AG09309 (cell line): ENCODE measurements around the gene PTPRC.

Source experiments
- DNase-seq: peaks from one replicate; pipeline ENCODE4 v3.0.0-alpha.2; 2010; ENCODE audit warnings: low read depth
- H3K4me3 ChIP-seq: 2 replicates; pipeline ENCODE4 v1.5.1; 2011; ENCODE audit warnings: mild to moderate bottlenecking, low read depth, low read length, moderate library complexity; ENCODE audit not compliant: control insufficient read depth
- TF ChIP-seq, protein P1 (sequence below): IDR thresholded peaks from 2 replicates; pipeline ENCODE4 v1.5.1; 2011; ENCODE audit warnings: mild to moderate bottlenecking, low read depth, low read length, inconsistent platforms; ENCODE audit not compliant: insufficient read depth, control insufficient read depth; ENCODE audit errors: missing control alignments

The PTPRC gene

DNA sequence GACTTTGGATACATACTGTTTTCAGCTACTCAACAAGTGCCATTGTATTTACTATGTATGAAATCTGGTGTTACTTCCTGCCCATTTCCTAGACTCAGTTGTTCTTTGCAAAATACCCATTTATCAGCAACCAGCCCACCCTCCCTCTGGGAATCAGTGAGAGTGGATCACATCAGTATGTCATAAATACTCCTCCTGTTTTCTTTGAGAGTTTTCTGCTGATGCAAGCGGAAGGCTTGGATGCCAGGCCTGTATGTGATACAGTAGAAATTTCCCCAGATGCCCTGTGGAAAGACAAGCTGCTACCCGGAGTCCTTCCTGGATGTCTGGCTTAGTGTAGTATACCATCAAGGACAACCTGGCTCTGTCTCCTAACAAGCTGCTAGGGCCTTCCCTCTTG lies 2.4 kb upstream of the PTPRC start:
- no peak for DNase-seq
- TF ChIP-seq, protein P1, sequence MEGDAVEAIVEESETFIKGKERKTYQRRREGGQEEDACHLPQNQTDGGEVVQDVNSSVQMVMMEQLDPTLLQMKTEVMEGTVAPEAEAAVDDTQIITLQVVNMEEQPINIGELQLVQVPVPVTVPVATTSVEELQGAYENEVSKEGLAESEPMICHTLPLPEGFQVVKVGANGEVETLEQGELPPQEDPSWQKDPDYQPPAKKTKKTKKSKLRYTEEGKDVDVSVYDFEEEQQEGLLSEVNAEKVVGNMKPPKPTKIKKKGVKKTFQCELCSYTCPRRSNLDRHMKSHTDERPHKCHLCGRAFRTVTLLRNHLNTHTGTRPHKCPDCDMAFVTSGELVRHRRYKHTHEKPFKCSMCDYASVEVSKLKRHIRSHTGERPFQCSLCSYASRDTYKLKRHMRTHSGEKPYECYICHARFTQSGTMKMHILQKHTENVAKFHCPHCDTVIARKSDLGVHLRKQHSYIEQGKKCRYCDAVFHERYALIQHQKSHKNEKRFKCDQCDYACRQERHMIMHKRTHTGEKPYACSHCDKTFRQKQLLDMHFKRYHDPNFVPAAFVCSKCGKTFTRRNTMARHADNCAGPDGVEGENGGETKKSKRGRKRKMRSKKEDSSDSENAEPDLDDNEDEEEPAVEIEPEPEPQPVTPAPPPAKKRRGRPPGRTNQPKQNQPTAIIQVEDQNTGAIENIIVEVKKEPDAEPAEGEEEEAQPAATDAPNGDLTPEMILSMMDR = no peak
- no peak overlapping the region for H3K4me3 ChIP-seq

DNA sequence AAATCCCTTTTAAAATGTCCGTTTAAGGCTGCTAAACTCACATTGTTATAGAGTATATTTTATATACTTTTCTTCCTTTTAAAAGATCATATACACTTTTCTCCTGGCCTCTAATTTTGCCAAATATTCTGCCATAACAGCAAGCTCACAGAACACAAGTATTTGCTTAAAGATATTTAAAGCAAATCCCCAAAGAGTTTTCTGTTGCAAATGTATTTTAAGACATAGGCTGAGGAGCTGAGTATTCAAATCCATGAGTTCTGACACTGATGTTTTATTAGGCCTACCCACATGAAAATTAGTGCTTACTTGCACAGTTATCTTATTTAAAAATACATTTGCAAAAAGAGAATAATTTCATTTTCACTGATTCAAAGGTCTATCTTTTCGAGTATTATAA lies 1.7 kb upstream of the PTPRC start:
- TF ChIP-seq, protein P1 = no peak
- no peak for DNase-seq
- no peak overlapping the region for H3K4me3 ChIP-seq

DNA sequence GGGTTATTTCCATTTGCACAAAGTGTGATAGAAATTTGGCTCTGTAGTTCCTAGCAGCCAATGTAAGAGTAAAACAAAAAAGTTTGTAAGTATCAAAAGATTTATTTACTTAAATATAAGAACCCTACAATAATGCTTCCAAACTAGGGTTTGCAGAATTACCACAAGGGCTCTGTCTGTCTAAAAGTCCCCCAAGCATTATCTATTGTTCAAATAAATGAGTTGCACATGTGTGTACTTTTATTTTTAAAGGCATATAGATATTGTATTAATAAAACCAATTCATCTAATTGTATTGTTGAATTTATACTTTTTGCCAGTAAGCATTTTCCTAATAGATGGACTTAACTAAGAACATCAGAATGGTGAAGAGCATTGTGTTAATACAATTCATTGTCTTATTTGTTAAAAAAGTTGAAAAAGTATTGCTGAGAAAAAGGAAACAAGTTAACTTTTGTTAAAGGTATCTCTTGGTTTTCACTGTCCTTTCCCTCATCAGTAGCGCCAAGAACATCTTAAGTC lies 863 bp upstream of the PTPRC start:
- DNase-seq = no peak
- TF ChIP-seq, protein P1 = no peak
- no peak overlapping the region for H3K4me3 ChIP-seq

DNA sequence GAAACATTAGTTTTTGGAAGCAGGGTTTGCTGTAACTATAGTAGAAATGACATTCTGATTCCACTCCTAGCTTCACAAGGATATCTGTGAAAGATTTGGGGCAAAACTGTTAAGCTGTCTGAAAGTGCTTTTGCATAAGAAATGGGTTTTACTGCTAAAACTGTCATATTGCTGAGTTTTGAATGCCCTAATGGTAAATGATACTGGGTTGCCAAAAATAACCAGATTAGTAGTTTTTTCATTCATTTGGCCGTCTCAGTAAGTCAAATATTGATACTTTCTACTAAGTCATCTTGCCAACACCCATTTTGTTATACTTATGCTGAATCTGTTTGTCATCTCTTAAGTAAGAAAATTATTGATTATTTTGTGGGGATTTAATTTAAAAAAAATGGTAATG lies 399 bp upstream of the PTPRC start:
- no peak overlapping the region for H3K4me3 ChIP-seq
- TF ChIP-seq, protein P1 = no peak
- no peak for DNase-seq

DNA sequence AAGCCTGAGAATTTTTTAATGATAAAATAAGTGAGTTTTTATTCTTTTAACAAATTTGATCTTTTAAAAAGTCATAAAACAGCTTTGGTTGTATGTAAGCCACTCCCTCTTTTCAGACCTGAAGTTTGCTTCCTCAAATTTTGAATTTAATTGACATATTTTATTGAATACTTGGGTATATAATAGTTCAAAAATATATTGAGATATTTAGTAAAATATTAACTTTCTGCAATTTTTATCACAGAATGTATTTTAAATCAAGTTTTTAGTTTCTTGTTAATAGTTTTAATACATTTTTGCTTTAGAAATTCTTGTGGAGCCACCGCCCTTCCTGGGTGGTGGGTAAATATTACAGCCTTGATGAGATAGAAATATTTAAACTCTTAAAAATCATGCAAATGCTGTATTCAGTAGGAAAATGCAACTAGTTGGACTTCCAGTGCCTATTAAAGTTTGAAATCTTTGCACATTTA lies 867 bp downstream of the PTPRC start:
- TF ChIP-seq, protein P1 = no peak
- H3K4me3 ChIP-seq = no peak overlapping the region
- DNase-seq = no peak

DNA sequence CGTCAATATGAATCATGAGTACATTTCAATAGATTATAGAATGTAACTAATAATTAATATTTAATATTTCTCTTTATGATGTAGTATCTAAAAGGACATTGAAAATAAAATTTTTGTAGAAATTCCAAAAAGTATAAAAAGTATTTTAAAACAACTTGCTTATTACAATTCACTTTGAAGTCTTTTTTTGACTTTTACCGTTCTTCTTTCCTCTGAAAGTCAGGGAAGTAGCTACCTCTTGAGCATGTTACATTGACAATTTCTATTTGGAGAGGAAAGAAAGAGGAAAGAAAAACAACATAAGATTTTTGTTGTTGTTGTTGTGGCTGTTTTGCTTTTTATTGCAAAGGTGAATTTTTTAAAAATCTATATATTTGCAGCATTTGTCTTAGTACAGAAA lies 1.3 kb downstream of the PTPRC start:
- DNase-seq = no peak
- TF ChIP-seq, protein P1 = no peak
- H3K4me3 ChIP-seq = no peak overlapping the region

DNA sequence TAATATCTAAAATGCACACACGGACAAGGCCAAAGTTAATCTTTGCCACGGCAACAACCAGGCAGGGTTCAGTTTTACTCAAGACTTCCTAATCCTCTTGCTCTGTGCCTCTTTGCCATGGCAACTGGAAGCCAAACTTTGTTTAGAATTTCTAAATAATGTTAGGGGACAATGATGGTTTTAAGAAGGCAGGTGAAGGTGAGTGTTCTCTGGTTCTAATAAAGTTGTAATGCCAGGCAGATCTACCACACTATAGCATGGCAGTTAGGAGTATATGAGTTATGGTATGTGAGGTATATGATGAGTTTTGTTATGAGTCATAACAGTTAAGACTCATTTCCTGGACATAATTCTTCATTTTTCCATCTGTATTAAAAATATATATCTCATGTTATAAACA lies 2.7 kb downstream of the PTPRC start:
- no peak for DNase-seq
- TF ChIP-seq, protein P1 = no peak
- H3K4me3 ChIP-seq = no peak overlapping the region
